Epithelial cell of prostate (primary cell): Measurements from ENCODE around the gene PLPPR1.

Source experiments
- DNase-seq: peaks from one replicate; pipeline ENCODE4 v3.0.0-alpha.2; 2011; ENCODE audit warnings: low read depth, low spot score
- H3K27ac ChIP-seq: fragments of 450-650 bp; 2 replicates; pipeline ENCODE4 v1.5.1; 2017; ENCODE audit warnings: mild to moderate bottlenecking

Gene PLPPR1

DNA sequence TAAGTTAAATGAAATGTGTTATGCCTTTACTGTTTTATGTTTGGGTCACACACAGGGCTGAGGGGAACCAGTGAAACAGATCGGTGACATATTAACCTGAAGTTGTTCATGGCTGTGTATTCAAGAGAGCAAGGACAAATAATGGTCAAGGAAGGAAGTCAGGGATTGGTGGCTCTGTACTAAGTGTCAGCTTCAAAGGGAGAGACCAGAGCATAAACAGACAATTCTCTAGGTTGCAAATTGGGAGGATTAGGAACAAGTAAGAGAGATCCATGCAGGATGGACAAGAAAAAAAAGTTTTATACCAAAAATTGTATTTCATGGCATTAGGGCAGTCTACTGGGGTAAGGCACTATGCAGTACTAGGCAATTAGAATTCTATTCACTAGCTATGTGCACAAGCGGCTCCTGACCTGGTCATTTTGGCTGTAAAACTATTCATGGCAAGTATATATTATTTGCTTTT, 156.3 kb downstream of the PLPPR1 start:
- DNase-seq = no peak
- H3K27ac ChIP-seq = no peak overlapping the region

- DNase-seq = no peak
- no peak overlapping the region for H3K27ac ChIP-seq
Measured at GRCh38 chr9:101191723-101192122, 163.2 kb downstream of the PLPPR1 start.

DNA sequence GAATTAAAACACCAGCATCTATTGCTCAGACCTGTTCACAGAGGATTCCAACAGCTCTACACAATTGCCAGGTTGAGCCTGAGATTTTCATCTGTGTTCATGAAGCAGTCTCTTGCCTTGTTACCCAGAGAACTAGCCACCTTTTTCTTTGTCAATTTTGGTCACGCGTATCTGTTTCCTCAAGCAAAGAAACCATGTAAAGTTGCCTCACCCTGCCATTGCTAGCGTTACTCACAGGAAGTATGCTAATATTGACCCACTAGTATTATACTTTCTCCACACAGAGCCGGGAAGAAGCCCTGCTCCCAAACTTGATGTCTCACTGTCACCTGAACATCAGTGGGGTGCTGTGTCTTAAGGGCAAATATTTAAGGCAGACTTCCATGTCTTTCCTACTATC, 168.5 kb downstream of the PLPPR1 start:
- DNase-seq = no peak
- H3K27ac ChIP-seq = no peak overlapping the region

DNA sequence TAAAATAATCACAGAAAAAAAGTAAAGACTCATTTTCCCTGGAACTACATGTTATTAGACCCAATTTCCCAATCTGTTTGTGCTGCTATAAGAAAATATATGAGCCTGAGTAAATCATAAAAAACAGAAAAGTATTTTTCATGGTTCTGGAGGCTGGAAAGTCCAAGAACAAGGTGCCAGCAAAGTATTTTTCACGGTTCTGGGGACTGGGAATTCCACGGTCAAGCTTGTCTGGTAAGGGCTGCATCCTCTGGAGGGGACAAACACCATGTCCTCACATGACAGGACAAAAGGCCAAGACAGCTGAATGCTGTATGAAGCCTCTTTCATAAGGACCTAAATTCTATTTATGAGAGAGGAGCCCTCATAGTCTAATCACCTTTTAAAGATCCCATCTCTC, 172.3 kb downstream of the PLPPR1 start:
- H3K27ac ChIP-seq = no peak overlapping the region
- no peak for DNase-seq

DNA sequence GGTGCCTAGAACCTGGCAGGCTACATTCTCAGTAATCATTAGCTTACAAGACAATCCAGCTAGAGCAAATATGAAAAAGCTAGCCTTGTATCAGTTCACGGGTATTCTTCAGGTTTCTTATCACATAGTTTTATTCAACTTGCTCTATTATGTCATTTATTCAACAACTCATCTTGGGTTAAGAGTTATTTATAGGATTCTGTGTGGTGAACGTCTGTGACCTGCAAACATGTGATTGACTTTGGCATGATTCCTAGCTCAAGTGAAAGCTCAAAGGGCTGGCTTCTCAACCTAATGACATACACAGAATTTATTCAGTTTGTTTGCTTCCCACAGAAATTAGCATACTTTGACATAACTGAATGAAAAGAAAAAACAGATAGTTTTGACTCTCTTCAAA, 173.1 kb downstream of the PLPPR1 start:
- no peak for DNase-seq
- no peak overlapping the region for H3K27ac ChIP-seq

- DNase-seq = no peak
- H3K27ac ChIP-seq = no peak overlapping the region
Measured at GRCh38 chr9:101209670-101210069, 181.1 kb downstream of the PLPPR1 start.

DNA sequence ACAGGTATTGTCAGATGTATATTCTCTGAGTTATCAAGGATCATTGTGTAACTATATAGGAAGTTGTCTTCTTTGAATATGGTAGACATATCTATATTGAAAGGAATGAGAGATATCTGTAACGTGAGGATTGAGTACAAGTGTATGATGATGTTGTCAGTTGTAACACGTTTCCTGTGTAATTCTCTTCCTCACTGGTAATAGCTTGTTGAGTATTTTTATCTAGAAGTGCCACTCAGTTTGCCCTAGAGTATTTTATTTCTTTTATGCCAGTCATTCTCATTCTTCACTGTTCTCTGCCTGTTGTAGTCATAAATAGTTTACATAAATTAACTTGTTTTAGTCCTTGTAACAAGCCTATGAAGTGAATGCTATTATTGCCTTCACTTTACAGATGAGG, 184.1 kb downstream of the PLPPR1 start:
- no peak overlapping the region for H3K27ac ChIP-seq
- no peak for DNase-seq

- no peak overlapping the region for H3K27ac ChIP-seq
- DNase-seq = no peak
Measured at GRCh38 chr9:101219030-101219429, 190.5 kb downstream of the PLPPR1 start.

DNA sequence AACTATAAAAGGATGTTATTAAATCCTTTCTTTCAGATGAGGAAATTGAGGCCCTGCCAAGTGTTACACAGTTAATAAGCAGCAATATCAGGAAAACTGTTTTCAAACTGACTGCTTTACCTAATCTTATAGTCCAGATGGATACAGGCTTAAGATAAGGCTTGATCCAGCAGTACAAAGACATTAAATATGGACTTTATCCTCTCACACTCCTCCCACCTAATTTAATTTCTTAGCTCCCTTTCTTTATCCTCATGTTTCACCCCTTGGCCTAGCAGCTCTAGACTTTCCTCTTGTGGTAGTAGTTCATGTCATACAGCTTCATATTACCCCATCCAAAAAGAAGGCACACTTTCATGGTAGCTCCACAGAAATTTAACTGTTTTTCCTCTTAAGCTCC, 191.8 kb downstream of the PLPPR1 start:
- no peak for DNase-seq

GRCh38 chr9:101225271-101225670, 196.7 kb downstream of the PLPPR1 start:
- H3K27ac ChIP-seq = no peak overlapping the region
- no peak for DNase-seq

More for the DNA sequence above, 191.8 kb downstream of the PLPPR1 start:
- no peak overlapping the region for H3K27ac ChIP-seq

- H3K27ac ChIP-seq = no peak overlapping the region
- no peak for DNase-seq
Measured at GRCh38 chr9:101226161-101226560, 197.6 kb downstream of the PLPPR1 start.

DNA sequence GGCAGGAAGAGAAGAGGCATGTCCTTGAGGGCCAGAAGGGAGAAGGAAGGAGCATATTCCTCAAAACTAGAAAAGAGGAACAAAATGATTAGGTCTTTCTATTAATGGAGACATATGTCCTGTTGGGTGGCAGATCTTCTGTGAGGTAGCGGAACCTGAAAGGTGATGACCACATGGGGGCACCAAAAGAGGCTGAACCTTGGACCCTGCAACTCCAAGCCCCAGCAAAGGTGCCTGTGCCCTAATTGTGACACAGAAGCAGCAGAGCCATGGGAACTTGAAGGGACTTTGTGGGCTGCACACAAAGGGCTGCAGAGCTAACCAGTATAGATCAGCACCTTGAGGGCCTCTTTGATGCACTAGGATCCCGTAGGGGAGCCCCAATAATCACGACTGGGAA, 198.3 kb downstream of the PLPPR1 start:
- H3K27ac ChIP-seq = no peak overlapping the region

DNA sequence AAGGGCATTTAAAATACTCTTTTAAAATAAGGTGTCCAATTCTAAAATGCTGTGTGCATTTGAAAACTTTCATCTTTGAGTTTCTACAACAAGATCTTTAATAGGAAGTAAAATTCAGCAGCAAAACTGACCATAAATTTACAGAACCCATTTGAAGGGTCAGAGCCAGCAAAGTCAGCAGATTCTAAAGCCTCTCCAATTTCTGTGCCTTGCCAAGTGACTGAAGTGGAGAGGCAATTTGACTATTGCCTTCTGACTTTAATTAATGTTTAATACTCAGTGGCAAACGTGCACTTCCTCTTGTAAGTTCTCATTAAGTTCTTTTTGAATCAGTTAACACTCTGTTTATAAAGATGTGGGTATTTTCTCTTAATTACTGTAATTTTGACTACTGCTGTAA, 201.1 kb downstream of the PLPPR1 start:
- no peak overlapping the region for H3K27ac ChIP-seq
- DNase-seq = no peak

More for the DNA sequence above, 198.3 kb downstream of the PLPPR1 start:
- DNase-seq = no peak

- no peak overlapping the region for H3K27ac ChIP-seq
- DNase-seq = no peak
Measured at GRCh38 chr9:101232405-101232977, 204.0 kb downstream of the PLPPR1 start.

- DNase-seq = no peak
- H3K27ac ChIP-seq = no peak overlapping the region
Measured at GRCh38 chr9:101235105-101235866, 206.8 kb downstream of the PLPPR1 start.

GRCh38 chr9:101242651-101243050, 214.1 kb downstream of the PLPPR1 start:
- no peak for DNase-seq
- H3K27ac ChIP-seq = no peak overlapping the region

GRCh38 chr9:101246691-101247090, 218.2 kb downstream of the PLPPR1 start:
- no peak for DNase-seq
- H3K27ac ChIP-seq = no peak overlapping the region

DNA sequence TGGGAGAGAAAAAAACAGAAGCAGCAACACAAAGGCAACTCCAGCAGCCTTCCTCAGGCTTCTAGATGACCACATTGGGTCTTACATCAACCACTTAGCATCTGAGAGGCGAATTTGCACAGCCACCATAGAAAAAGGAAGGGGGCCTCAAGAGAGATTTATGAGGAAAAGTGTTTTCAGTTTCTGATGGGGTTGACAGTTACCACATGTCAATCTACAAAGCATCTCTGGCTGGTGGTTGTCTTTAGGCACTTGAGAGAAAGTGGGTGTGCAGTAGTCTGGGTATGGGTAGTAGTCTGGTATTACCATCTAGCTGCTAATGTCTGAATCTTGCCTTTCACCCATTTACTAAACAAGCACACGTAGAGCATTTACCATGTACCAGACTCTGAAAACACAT, 218.8 kb downstream of the PLPPR1 start:
- H3K27ac ChIP-seq = no peak overlapping the region
- DNase-seq = no peak

- H3K27ac ChIP-seq = no peak overlapping the region
- no peak for DNase-seq
Measured at GRCh38 chr9:101254733-101255433, 226.4 kb downstream of the PLPPR1 start.

DNA sequence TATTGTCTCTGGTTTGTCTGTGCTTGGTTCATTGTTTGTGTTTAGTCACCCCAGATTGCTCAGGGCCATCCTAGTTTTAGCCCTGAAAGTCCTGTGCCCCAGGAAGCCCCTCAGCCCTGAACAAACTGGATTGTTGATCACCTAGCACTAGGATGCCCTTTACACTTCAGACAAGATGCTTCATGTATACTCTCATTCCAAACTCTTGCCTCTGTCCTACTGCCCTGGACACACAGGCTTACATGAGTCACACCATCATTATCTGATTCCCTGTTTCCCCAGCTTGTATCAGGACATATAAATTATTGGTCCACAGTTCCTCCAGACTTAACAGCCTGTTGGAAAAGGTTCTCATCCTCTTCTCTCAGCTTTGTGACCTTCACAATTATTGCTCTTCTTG, 236.2 kb downstream of the PLPPR1 start:
- H3K27ac ChIP-seq = no peak overlapping the region
- DNase-seq = no peak

- no peak overlapping the region for H3K27ac ChIP-seq
- no peak for DNase-seq
Measured at GRCh38 chr9:101265261-101265660, 236.7 kb downstream of the PLPPR1 start.
